ENCODE results near the gene GDA. TPM values are rescaled to one million over a fixed set of nuclear protein-coding genes. Genes with fewer than 3 reads are reported as not detected.

The GDA gene
- total and polyA plus RNA-seq, 9 of the 15 experiments (the other 6 are each of a cell fraction or from before 2014, with no cell fraction given), result 4.5 to 18.0 (median 12.7) TPM

- Histone ChIP-seq H2AFZ (ENCODE audit: low read depth, low read length) (no peak overlapping the region), H3K27ac (ENCODE audit: extremely low read depth, low read depth, low read length) (no peak overlapping the region), H3K36me3 (ENCODE audit: control insufficient read depth, insufficient read depth, low read length) (peaks cover 16% of the 10 kb centered on the region; the same call in 1 of the 3 replicates), H3K9ac (ENCODE audit: insufficient read depth in 1 of 2, low read depth in 2 of 2, low read length in 2 of 2) (no peak overlapping the region), H4K20me1 (replicated peaks; ENCODE audit: control insufficient read depth, insufficient read depth, low read length) (no peaks in the 10 kb centered on the region), H3K27me3 (ENCODE audit: control insufficient read depth in 2 of 2, insufficient read depth in 2 of 2, low read length in 2 of 2) (no peaks in the 10 kb centered on the region), H3K4me2 (ENCODE audit: insufficient read depth, low read length) (no peak overlapping the region), H3K9me3 (replicated peaks; ENCODE audit: control insufficient read depth, insufficient read depth, low read depth, low read length) (no peaks in the 10 kb centered on the region), H3K9me1 (ENCODE audit: control insufficient read depth, insufficient read depth, low read length) (no peaks in the 10 kb centered on the region), H3K79me2 (ENCODE audit: control insufficient read depth, insufficient read depth, low read length) (no peaks in the 10 kb centered on the region), H3K4me1 (replicated peaks in 1 of 2; ENCODE audit: control insufficient read depth in 2 of 2, insufficient read depth in 2 of 2, low read length in 2 of 2) (peaks cover 0 to 7% of the 10 kb centered on the region in 2 experiments; a peak in 2 of 5 replicates), H3K4me3 (no peak overlapping the region)
- DNase-seq (ENCODE audit: extremely low read depth in 1 of 4, low spot score in 3 of 4) (no peak), FAIRE-seq (no peak), ATAC-seq (no peak)
- in situ Hi-C loops (cut with MboI) (no loop called here), intact Hi-C loops (cut with micrococcal nuclease) (no loop called here)
- BruUV-seq (replicated peaks), result no TSS peak
- 69% methylated on average over 5 of the region's 5 CpGs for WGBS (ENCODE audit: insufficient coverage, low coverage, missing lambda C conversion rate)
- ChIA-PET POLR2A (interaction anchor here (1.6 kb wide), 1 partner anchor 10 kb away, joined by 5 read pairs; no protein-coding TSS in a partner anchor), CTCF (ENCODE audit: low intra/inter-chr PET ratio) (no interaction called here)
- TF ChIP-seq ARHGAP35 (IDR thresholded peaks at IDR 0.05; ENCODE audit: partially characterized antibody) (no peak), COPS2 (conservative IDR thresholded peaks at IDR 0.05) (no peak), POLR3A (IDR thresholded peaks at IDR 0.05; ENCODE audit: borderline replicate concordance, extremely low read depth, insufficient read depth, insufficient read length) (no peak), MYBL2 (IDR thresholded peaks at IDR 0.05; ENCODE audit: low read depth) (no peak), MYBL2 (CRISPR knock-in tag; IDR thresholded peaks at IDR 0.05; ENCODE audit: borderline replicate concordance) (no peak), XRCC4 (IDR thresholded peaks at IDR 0.05; ENCODE audit: extremely low read depth, insufficient read depth, insufficient read length) (no peak), FOSL1 (tag; conservative IDR thresholded peaks at IDR 0.05) (no peak), FOXM1 (IDR thresholded peaks at IDR 0.05; ENCODE audit: low read depth) (no peak), FOXM1 (CRISPR knock-in tag; IDR thresholded peaks at IDR 0.05; ENCODE audit: low read depth) (no peak), HDAC2 (IDR thresholded peaks at IDR 0.05) (no peak), PYGO2 (tag; IDR thresholded peaks at IDR 0.05) (no peak), ZNF431 (CRISPR knock-in tag; IDR thresholded peaks at IDR 0.05) (no peak), ZC3H11A (IDR thresholded peaks at IDR 0.05; ENCODE audit: low read depth, low read length) (no peak), MITF (IDR thresholded peaks at IDR 0.05) (no peak), RBFOX2 (IDR thresholded peaks at IDR 0.05; ENCODE audit: low read depth, low read length) (no peak), E2F6 (IDR thresholded peaks at IDR 0.05; ENCODE audit: borderline replicate concordance in 1 of 2, extremely low read depth in 1 of 2, insufficient read depth in 1 of 2, insufficient read length in 1 of 2, low read depth in 1 of 2, low read length in 1 of 2, poor library complexity in 1 of 2, severe bottlenecking in 1 of 2) (no peak)
- TF ChIP-seq, protein P1, sequence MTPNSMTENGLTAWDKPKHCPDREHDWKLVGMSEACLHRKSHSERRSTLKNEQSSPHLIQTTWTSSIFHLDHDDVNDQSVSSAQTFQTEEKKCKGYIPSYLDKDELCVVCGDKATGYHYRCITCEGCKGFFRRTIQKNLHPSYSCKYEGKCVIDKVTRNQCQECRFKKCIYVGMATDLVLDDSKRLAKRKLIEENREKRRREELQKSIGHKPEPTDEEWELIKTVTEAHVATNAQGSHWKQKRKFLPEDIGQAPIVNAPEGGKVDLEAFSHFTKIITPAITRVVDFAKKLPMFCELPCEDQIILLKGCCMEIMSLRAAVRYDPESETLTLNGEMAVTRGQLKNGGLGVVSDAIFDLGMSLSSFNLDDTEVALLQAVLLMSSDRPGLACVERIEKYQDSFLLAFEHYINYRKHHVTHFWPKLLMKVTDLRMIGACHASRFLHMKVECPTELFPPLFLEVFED (CRISPR knock-in tag; conservative IDR thresholded peaks at IDR 0.05), result no peak
Measured at GRCh38 chr9:72147676-72148075, 1.6 kb upstream of the GDA start.
